GM10248 (cell line): Measurements from ENCODE around the gene KCNQ2.

Source experiments
- CTCF ChIA-PET: fragments of 300-600 bp; sonication (Branson Sonifier 250); formaldehyde crosslinking; extraction: SDS; loops from one replicate; lab custom pipeline; 2021; ENCODE audit warnings: antibody characterized with exemption; lab: Yijun Ruan, JAX
- POLR2A ChIA-PET: fragments of 350-650 bp; sonication (Branson Sonifier 250); formaldehyde crosslinking; extraction: SDS; loops from one replicate; lab custom pipeline; 2020; ENCODE audit warnings: antibody characterized with exemption; lab: Yijun Ruan, JAX
- DNase-seq: peaks from one replicate; pipeline ENCODE4 v3.0.0; 2012; ENCODE audit errors: extremely low spot score
- TF ChIP-seq, protein P1 (sequence below): IDR thresholded peaks from 2 replicates; pipeline ENCODE4 v1.5.1; 2012; ENCODE audit warnings: mild to moderate bottlenecking, low read depth; ENCODE audit errors: extremely low read depth, missing control alignments, control extremely low read depth

The KCNQ2 gene

DNA sequence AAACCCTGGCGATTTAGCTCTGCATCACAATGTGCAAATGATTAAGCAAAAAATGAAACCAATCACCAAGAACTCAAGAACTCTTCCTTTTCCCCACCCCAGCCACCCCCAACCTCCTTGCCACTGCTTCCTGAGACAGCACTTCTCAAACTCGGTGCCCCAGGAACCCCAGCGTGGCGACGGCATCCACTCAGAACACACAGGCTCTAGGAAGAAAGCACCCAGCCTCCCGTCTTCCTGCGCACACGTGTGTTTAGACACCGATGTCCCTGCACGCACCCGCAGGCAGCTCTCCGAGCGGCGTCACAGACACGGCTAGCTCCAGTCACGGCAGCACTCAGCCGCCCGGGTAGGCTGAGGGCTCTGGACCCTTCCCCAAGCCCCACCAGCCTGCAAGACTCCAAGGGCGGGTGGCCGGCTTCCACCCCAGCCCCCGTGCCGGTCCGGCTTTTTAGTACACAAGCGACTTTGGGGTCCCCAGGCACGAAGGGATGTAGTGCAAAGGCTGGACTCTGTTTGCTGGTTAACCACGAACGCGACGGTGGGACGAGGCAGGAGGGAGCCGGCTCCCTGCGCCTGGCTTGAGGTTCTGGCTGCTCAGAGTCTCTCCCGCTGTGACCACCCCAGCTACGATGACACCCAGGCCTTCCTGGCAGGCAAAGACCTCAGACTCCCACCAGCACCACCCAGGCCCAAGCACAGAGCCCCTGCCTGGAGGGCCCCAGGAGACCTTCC, 51.9 kb downstream of the KCNQ2 start:
- ChIA-PET POLR2A (no interaction called here), CTCF (no interaction called here)
- no peak for DNase-seq
- TF ChIP-seq, protein P1, sequence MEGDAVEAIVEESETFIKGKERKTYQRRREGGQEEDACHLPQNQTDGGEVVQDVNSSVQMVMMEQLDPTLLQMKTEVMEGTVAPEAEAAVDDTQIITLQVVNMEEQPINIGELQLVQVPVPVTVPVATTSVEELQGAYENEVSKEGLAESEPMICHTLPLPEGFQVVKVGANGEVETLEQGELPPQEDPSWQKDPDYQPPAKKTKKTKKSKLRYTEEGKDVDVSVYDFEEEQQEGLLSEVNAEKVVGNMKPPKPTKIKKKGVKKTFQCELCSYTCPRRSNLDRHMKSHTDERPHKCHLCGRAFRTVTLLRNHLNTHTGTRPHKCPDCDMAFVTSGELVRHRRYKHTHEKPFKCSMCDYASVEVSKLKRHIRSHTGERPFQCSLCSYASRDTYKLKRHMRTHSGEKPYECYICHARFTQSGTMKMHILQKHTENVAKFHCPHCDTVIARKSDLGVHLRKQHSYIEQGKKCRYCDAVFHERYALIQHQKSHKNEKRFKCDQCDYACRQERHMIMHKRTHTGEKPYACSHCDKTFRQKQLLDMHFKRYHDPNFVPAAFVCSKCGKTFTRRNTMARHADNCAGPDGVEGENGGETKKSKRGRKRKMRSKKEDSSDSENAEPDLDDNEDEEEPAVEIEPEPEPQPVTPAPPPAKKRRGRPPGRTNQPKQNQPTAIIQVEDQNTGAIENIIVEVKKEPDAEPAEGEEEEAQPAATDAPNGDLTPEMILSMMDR, result no peak

GRCh38 chr20:63419299-63419698, 53.2 kb downstream of the KCNQ2 start:
- CTCF ChIA-PET, result no interaction called here
- DNase-seq, result no peak
- TF ChIP-seq, protein P1, result no peak
- POLR2A ChIA-PET, result no interaction called here

- TF ChIP-seq, protein P1, result no peak
- CTCF ChIA-PET, result no interaction called here
- POLR2A ChIA-PET, result no interaction called here
- no peak for DNase-seq
Observed at GRCh38 chr20:63418617-63419016, 53.8 kb downstream of the KCNQ2 start.

- ChIA-PET CTCF (no interaction called here), POLR2A (no interaction called here)
- TF ChIP-seq, protein P1, result no peak
- no peak for DNase-seq
Observed at GRCh38 chr20:63417738-63418120, 54.7 kb downstream of the KCNQ2 start.

DNA sequence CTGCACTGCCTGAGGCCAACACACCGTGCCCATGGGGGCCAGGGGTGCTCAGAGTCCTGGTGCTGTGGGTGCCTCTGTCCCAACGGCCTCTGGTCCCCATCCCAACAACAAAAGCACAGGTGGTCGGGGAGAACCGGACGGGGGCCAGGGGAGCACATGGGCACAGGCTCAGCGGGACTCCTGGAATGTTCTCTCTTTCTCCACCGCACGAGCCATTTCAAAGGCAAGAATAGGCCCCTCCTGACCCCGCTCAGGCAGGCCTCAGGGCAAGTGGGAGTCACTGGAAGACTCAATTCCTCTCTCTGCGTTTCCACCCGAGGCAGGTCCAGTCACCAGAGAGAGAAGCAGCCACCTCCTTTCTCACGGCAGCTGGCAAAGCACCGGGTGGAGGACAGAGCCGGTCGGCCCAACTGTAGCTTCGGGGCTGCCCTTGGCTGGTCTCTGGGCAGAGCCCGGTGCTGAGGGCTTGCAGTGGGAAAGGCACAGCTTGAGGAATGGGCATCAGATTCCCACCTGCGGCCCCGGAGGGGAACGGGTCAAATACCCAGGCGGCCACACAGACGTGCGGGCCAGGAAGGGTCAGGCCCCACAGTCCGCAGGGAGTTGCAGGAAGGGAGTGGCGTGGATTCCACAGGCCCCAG, 55.2 kb downstream of the KCNQ2 start:
- DNase-seq, result no peak
- CTCF ChIA-PET, result no interaction called here
- POLR2A ChIA-PET, result no interaction called here
- TF ChIP-seq, protein P1, result no peak

- DNase-seq, result no peak
- TF ChIP-seq, protein P1, result no peak
- ChIA-PET POLR2A (no interaction called here), CTCF (no interaction called here)
Observed at GRCh38 chr20:63416631-63417030, 55.8 kb downstream of the KCNQ2 start.
